K562 treated with DMSO at 1 percent for 12 hours (cell line): ENCODE results near the gene OIT3. TPM values are rescaled to one million over a fixed set of nuclear protein-coding genes. Genes with fewer than 3 reads are reported as not detected.

ENCODE experiments used
- total RNA-seq: library from RNA; unstranded; fragments of 300-600 nt; gene quantifications from 2 replicates; pipeline ENCODE4 v1.2.3, GENCODE V29; 2022; ENCODE audit not compliant: insufficient read depth

OIT3 gene
- 0.26 TPM in 1 of 2 replicates, not detected in the other for total RNA-seq

GRCh38 chr10:72893136-72893798 lies at the start of gene OIT3:
Gene OIT3 (plus strand): TSS chr10:72893739. CDS start chr10:72893799, 60 bp downstream.

GRCh38 chr10:72954596-72955554 lies 61.3 kb downstream of the OIT3 start, which contains the start of gene PLA2G12B:
Gene PLA2G12B (minus strand): TSS chr10:72954806. CDS start chr10:72954685, 121 bp downstream.

Other genes starting within 250 kb of the OIT3 start
- 13.2 and 28.9 TPM in 2 replicates for gene MCU, start 201.6 kb upstream of the OIT3 start, total RNA-seq
- gene PLA2G12B, start 61.1 kb downstream of the OIT3 start, total RNA-seq = not detected in 2 replicates
- 16.3 and 30.6 TPM in 2 replicates for gene P4HA1, start 203.1 kb downstream of the OIT3 start, total RNA-seq
- 2.1 and 3.7 TPM in 2 replicates for gene NUDT13, start 216.7 kb downstream of the OIT3 start, total RNA-seq